ENCODE measurements around the gene CFAP91.

Gene CFAP91

GRCh38 chr3:119745942-119746341, 43.1 kb downstream of the CFAP91 start:
- H2AFZ ChIP-seq (ENCODE audit: low read length), result no peak overlapping the region
- H3K4me1 ChIP-seq (ENCODE audit: control insufficient read depth in 2 of 2, insufficient read depth in 1 of 2, low read depth in 1 of 2, low read length in 2 of 2), result no peaks in the 10 kb centered on the region
- H3K23ac ChIP-seq (ENCODE audit: low read depth, low read length, poor library complexity), result no peak overlapping the region
- H3K4me2 ChIP-seq (ENCODE audit: insufficient read depth, low read length, poor library complexity, severe bottlenecking), result no peak overlapping the region
- no peak overlapping the region for H3K14ac ChIP-seq (ENCODE audit: low read length)
- H3K18ac ChIP-seq (ENCODE audit: low read length), result no peak overlapping the region
- H3K79me1 ChIP-seq (ENCODE audit: low read depth, low read length), result no peaks in the 10 kb centered on the region
- H3K27me3 ChIP-seq (ENCODE audit: control insufficient read depth in 3 of 3, insufficient read depth in 3 of 3, low read depth in 1 of 3, low read length in 3 of 3), result no peaks in the 10 kb centered on the region
- no peaks in the 10 kb centered on the region for H3K9me3 ChIP-seq (replicated peaks in 1 of 2; ENCODE audit: control insufficient read depth in 2 of 2, insufficient read depth in 1 of 2, low read depth in 1 of 2, low read length in 2 of 2)
- no peak overlapping the region for H3K27ac ChIP-seq (replicated peaks; ENCODE audit: low read length)
- H4K91ac ChIP-seq (ENCODE audit: low read depth, low read length, poor library complexity), result no peak overlapping the region
- no peak overlapping the region for H3K4ac ChIP-seq (ENCODE audit: low read length)
- WGBS, 2 donors (ENCODE audit: extremely low coverage in 2 of 2, insufficient read length in 2 of 2, insufficient replicate concordance in 1 of 2), result no CpG with 5 or more reads among the region's 1 CpG
- no peak overlapping the region for H2BK5ac ChIP-seq (ENCODE audit: low read length)
- H4K8ac ChIP-seq (ENCODE audit: low read depth, low read length), result no peak overlapping the region
- no peak for DNase-seq (ENCODE audit: low spot score)
- no peak overlapping the region for H2BK12ac ChIP-seq (ENCODE audit: low read length)
- no peak overlapping the region for H3K9ac ChIP-seq (ENCODE audit: low read depth, low read length, poor library complexity)
- H2BK120ac ChIP-seq (ENCODE audit: low read depth, low read length), result no peak overlapping the region
- H2AK5ac ChIP-seq (ENCODE audit: low read depth, low read length), result no peak overlapping the region
- no peak overlapping the region for H2BK15ac ChIP-seq (ENCODE audit: low read length)
- no peak overlapping the region for H3K4me3 ChIP-seq (ENCODE audit: low read length in 2 of 2)
- peaks cover 6 to 55% of the 10 kb centered on the region in 2 donors for H3K36me3 ChIP-seq (replicated peaks in 1 of 2; ENCODE audit: control insufficient read depth in 2 of 2, insufficient read depth in 2 of 2, low read length in 2 of 2)

GRCh38 chr3:119746423-119746822, 43.6 kb downstream of the CFAP91 start:
- WGBS, 2 donors (ENCODE audit: extremely low coverage in 2 of 2, insufficient read length in 2 of 2, insufficient replicate concordance in 1 of 2), result no CpG with 5 or more reads among the region's 3 CpGs
- no peak overlapping the region for H3K27ac ChIP-seq (replicated peaks; ENCODE audit: low read length)
- DNase-seq (ENCODE audit: low spot score), result no peak

GRCh38 chr3:119747357-119747756, 44.5 kb downstream of the CFAP91 start:
- H3K9me3 ChIP-seq (replicated peaks in 1 of 2; ENCODE audit: control insufficient read depth in 2 of 2, insufficient read depth in 1 of 2, low read depth in 1 of 2, low read length in 2 of 2), result no peaks in the 10 kb centered on the region
- no peaks in the 10 kb centered on the region for H3K4me1 ChIP-seq (ENCODE audit: control insufficient read depth in 2 of 2, insufficient read depth in 1 of 2, low read depth in 1 of 2, low read length in 2 of 2)
- no peak overlapping the region for H3K4me3 ChIP-seq (ENCODE audit: low read length in 2 of 2)
- DNase-seq (ENCODE audit: low spot score), result no peak
- H4K8ac ChIP-seq (ENCODE audit: low read depth, low read length), result no peak overlapping the region
- H2BK15ac ChIP-seq (ENCODE audit: low read length), result no peak overlapping the region
- H3K4ac ChIP-seq (ENCODE audit: low read length), result no peak overlapping the region
- no peak overlapping the region for H2AFZ ChIP-seq (ENCODE audit: low read length)
- no peak overlapping the region for H3K14ac ChIP-seq (ENCODE audit: low read length)
- H3K79me1 ChIP-seq (ENCODE audit: low read depth, low read length), result no peaks in the 10 kb centered on the region
- H3K27me3 ChIP-seq (ENCODE audit: control insufficient read depth in 3 of 3, insufficient read depth in 3 of 3, low read depth in 1 of 3, low read length in 3 of 3), result no peaks in the 10 kb centered on the region
- H3K27ac ChIP-seq (replicated peaks; ENCODE audit: low read length), result no peak overlapping the region
- H3K36me3 ChIP-seq (replicated peaks in 1 of 2; ENCODE audit: control insufficient read depth in 2 of 2, insufficient read depth in 2 of 2, low read length in 2 of 2), result peaks cover 9 to 66% of the 10 kb centered on the region in 2 donors
- no peak overlapping the region for H3K9ac ChIP-seq (ENCODE audit: low read depth, low read length, poor library complexity)
- no peak overlapping the region for H3K23ac ChIP-seq (ENCODE audit: low read depth, low read length, poor library complexity)
- H2BK12ac ChIP-seq (ENCODE audit: low read length), result no peak overlapping the region
- no peak overlapping the region for H2BK120ac ChIP-seq (ENCODE audit: low read depth, low read length)
- H3K18ac ChIP-seq (ENCODE audit: low read length), result no peak overlapping the region
- no CpG with 5 or more reads among the region's 4 CpGs for WGBS, 2 donors (ENCODE audit: extremely low coverage in 2 of 2, insufficient read length in 2 of 2, insufficient replicate concordance in 1 of 2)
- no peak overlapping the region for H3K4me2 ChIP-seq (ENCODE audit: insufficient read depth, low read length, poor library complexity, severe bottlenecking)
- no peak overlapping the region for H4K91ac ChIP-seq (ENCODE audit: low read depth, low read length, poor library complexity)
- H2BK5ac ChIP-seq (ENCODE audit: low read length), result no peak overlapping the region
- H2AK5ac ChIP-seq (ENCODE audit: low read depth, low read length), result no peak overlapping the region

More at GRCh38 chr3:119746423-119746822, 43.6 kb downstream of the CFAP91 start:
- H3K23ac ChIP-seq (ENCODE audit: low read depth, low read length, poor library complexity), result no peak overlapping the region
- H2AK5ac ChIP-seq (ENCODE audit: low read depth, low read length), result no peak overlapping the region
- no peak overlapping the region for H3K4me2 ChIP-seq (ENCODE audit: insufficient read depth, low read length, poor library complexity, severe bottlenecking)
- H2BK5ac ChIP-seq (ENCODE audit: low read length), result no peak overlapping the region
- no peak overlapping the region for H3K14ac ChIP-seq (ENCODE audit: low read length)
- H3K4me3 ChIP-seq (ENCODE audit: low read length in 2 of 2), result no peak overlapping the region
- no peak overlapping the region for H3K18ac ChIP-seq (ENCODE audit: low read length)
- H2BK12ac ChIP-seq (ENCODE audit: low read length), result no peak overlapping the region
- no peak overlapping the region for H2BK120ac ChIP-seq (ENCODE audit: low read depth, low read length)
- peaks cover 9 to 60% of the 10 kb centered on the region in 2 donors for H3K36me3 ChIP-seq (replicated peaks in 1 of 2; ENCODE audit: control insufficient read depth in 2 of 2, insufficient read depth in 2 of 2, low read length in 2 of 2)
- no peaks in the 10 kb centered on the region for H3K79me1 ChIP-seq (ENCODE audit: low read depth, low read length)
- no peak overlapping the region for H2AFZ ChIP-seq (ENCODE audit: low read length)
- no peak overlapping the region for H2BK15ac ChIP-seq (ENCODE audit: low read length)
- no peak overlapping the region for H4K91ac ChIP-seq (ENCODE audit: low read depth, low read length, poor library complexity)
- no peak overlapping the region for H3K4ac ChIP-seq (ENCODE audit: low read length)
- no peaks in the 10 kb centered on the region for H3K27me3 ChIP-seq (ENCODE audit: control insufficient read depth in 3 of 3, insufficient read depth in 3 of 3, low read depth in 1 of 3, low read length in 3 of 3)
- no peaks in the 10 kb centered on the region for H3K9me3 ChIP-seq (replicated peaks in 1 of 2; ENCODE audit: control insufficient read depth in 2 of 2, insufficient read depth in 1 of 2, low read depth in 1 of 2, low read length in 2 of 2)
- no peak overlapping the region for H4K8ac ChIP-seq (ENCODE audit: low read depth, low read length)
- no peak overlapping the region for H3K9ac ChIP-seq (ENCODE audit: low read depth, low read length, poor library complexity)
- no peaks in the 10 kb centered on the region for H3K4me1 ChIP-seq (ENCODE audit: control insufficient read depth in 2 of 2, insufficient read depth in 1 of 2, low read depth in 1 of 2, low read length in 2 of 2)

GRCh38 chr3:119748991-119749390, 46.2 kb downstream of the CFAP91 start:
- H2BK120ac ChIP-seq (ENCODE audit: low read depth, low read length), result no peak overlapping the region
- H3K4me1 ChIP-seq (ENCODE audit: control insufficient read depth in 2 of 2, insufficient read depth in 1 of 2, low read depth in 1 of 2, low read length in 2 of 2), result no peaks in the 10 kb centered on the region
- H3K9ac ChIP-seq (ENCODE audit: low read depth, low read length, poor library complexity), result no peak overlapping the region
- no peaks in the 10 kb centered on the region for H3K79me1 ChIP-seq (ENCODE audit: low read depth, low read length)
- no peak overlapping the region for H2AFZ ChIP-seq (ENCODE audit: low read length)
- no peak overlapping the region for H3K23ac ChIP-seq (ENCODE audit: low read depth, low read length, poor library complexity)
- WGBS, 2 donors (ENCODE audit: extremely low coverage in 2 of 2, insufficient read length in 2 of 2, insufficient replicate concordance in 1 of 2), result no CpG with 5 or more reads among the region's 1 CpG
- no peak overlapping the region for H3K27ac ChIP-seq (replicated peaks; ENCODE audit: low read length)
- H3K4me2 ChIP-seq (ENCODE audit: insufficient read depth, low read length, poor library complexity, severe bottlenecking), result no peak overlapping the region
- DNase-seq (ENCODE audit: low spot score), result no peak
- H2BK15ac ChIP-seq (ENCODE audit: low read length), result no peak overlapping the region
- H3K4me3 ChIP-seq (ENCODE audit: low read length in 2 of 2), result no peak overlapping the region
- H3K9me3 ChIP-seq (replicated peaks in 1 of 2; ENCODE audit: control insufficient read depth in 2 of 2, insufficient read depth in 1 of 2, low read depth in 1 of 2, low read length in 2 of 2), result peaks cover 0 to 8% of the 10 kb centered on the region in 2 donors
- no peak overlapping the region for H3K18ac ChIP-seq (ENCODE audit: low read length)
- H3K14ac ChIP-seq (ENCODE audit: low read length), result no peak overlapping the region
- H4K8ac ChIP-seq (ENCODE audit: low read depth, low read length), result no peak overlapping the region
- no peak overlapping the region for H2AK5ac ChIP-seq (ENCODE audit: low read depth, low read length)
- H3K36me3 ChIP-seq (replicated peaks in 1 of 2; ENCODE audit: control insufficient read depth in 2 of 2, insufficient read depth in 2 of 2, low read length in 2 of 2), result peaks cover 10 to 61% of the 10 kb centered on the region in 2 donors
- H2BK12ac ChIP-seq (ENCODE audit: low read length), result no peak overlapping the region
- H4K91ac ChIP-seq (ENCODE audit: low read depth, low read length, poor library complexity), result no peak overlapping the region
- no peak overlapping the region for H3K4ac ChIP-seq (ENCODE audit: low read length)
- no peak overlapping the region for H2BK5ac ChIP-seq (ENCODE audit: low read length)
- no peaks in the 10 kb centered on the region for H3K27me3 ChIP-seq (ENCODE audit: control insufficient read depth in 3 of 3, insufficient read depth in 3 of 3, low read depth in 1 of 3, low read length in 3 of 3)
